ENCODE data around the gene RAI1. TPM values are rescaled to one million over a fixed set of nuclear protein-coding genes. Genes with fewer than 3 reads are reported as not detected.

The RAI1 gene
- total and polyA plus RNA-seq, 10 of the 15 experiments (the other 5 are each of a cell fraction or from before 2014, with no cell fraction given) = 0.66 to 37.7 (median 6.0) TPM

- no peaks in the 10 kb centered on the region for H4K20me1 ChIP-seq (ENCODE audit: control insufficient read depth, insufficient read depth)
- 36% methylated on average over 1 of the region's 1 CpG for WGBS (ENCODE audit: insufficient coverage, insufficient replicate concordance, low lambda C conversion rate, missing lambda C conversion rate)
- H3K4me2 ChIP-seq (ENCODE audit: control insufficient read depth, insufficient read depth) = no peak overlapping the region
- CTCF ChIA-PET = interaction anchor here (1.0 to 2.4 kb wide), 6 partner anchors 11 to 160 kb away, joined by 3 to 9 read pairs (median 4); no protein-coding TSS in a partner anchor
- H3K9ac ChIP-seq (ENCODE audit: control insufficient read depth, insufficient read depth, low read length) = no peak overlapping the region
- intact Hi-C loops (cut with micrococcal nuclease; ENCODE audit: unreplicated experiment) = loop anchor here (2.0 kb wide), 1 partner anchor 23 kb away; no protein-coding TSS in a partner anchor
- H3K27me3 ChIP-seq (replicated peaks in 1 of 2; ENCODE audit: control insufficient read depth in 2 of 2, insufficient read depth in 2 of 2, low read length in 1 of 2) = no peaks in the 10 kb centered on the region
- H3K27ac ChIP-seq (ENCODE audit: control insufficient read depth, insufficient read depth) = no peak overlapping the region
- in situ Hi-C loops (cut with MboI) = no loop called here
- H3K79me2 ChIP-seq (ENCODE audit: control insufficient read depth, insufficient read depth, low read length) = no peaks in the 10 kb centered on the region
- RAD21 ChIA-PET (ENCODE audit: unreplicated experiment) = interaction anchor here (1.3 kb wide), 1 partner anchor 10 kb away, joined by 3 read pairs; no protein-coding TSS in a partner anchor
- H3K4me3 ChIP-seq = no peak overlapping the region
- no peaks in the 10 kb centered on the region for H3K36me3 ChIP-seq (ENCODE audit: control insufficient read depth in 2 of 2, insufficient read depth in 2 of 2, low read length in 1 of 2)
- H2AFZ ChIP-seq (ENCODE audit: control insufficient read depth, low read depth, low read length) = no peak overlapping the region
- peaks cover 28% of the 10 kb centered on the region for H3K4me1 ChIP-seq (ENCODE audit: control insufficient read depth, insufficient read depth, low read length)
- no peaks in the 10 kb centered on the region for H3K9me3 ChIP-seq (replicated peaks; ENCODE audit: control insufficient read depth, insufficient read depth, low read length)
- DNase-seq (ENCODE audit: low read depth, low spot score) (no peak), ATAC-seq (no peak), FAIRE-seq (no peak)
- BruUV-seq (replicated peaks) = no TSS peak
- POLR2A ChIA-PET = interaction anchor here (1.2 to 1.6 kb wide), 5 partner anchors 8 to 27 kb away, joined by 3 to 11 read pairs (median 8); no protein-coding TSS in a partner anchor
- SMC1A ChIA-PET (ENCODE audit: uncharacterized antibody, unreplicated experiment) = interaction anchor here (0.8 to 1.6 kb wide), 4 partner anchors 8 to 30 kb away, joined by 3 to 8 read pairs (median 5); no protein-coding TSS in a partner anchor
- TF ChIP-seq EED (IDR thresholded peaks at IDR 0.05; ENCODE audit: low read depth) = no peak
- TF ChIP-seq FOXM1 (IDR thresholded peaks at IDR 0.05; ENCODE audit: low read depth, low read length) = no peak
- TF ChIP-seq CEBPB (IDR thresholded peaks at IDR 0.05; ENCODE audit: borderline replicate concordance in 1 of 2, low read depth in 2 of 2, low read length in 2 of 2) = no peak
- TF ChIP-seq BCLAF1 (IDR thresholded peaks at IDR 0.05) = no peak
- TF ChIP-seq ZBTB33 (IDR thresholded peaks at IDR 0.05) = no peak
- TF ChIP-seq ZNF592 (IDR thresholded peaks at IDR 0.05) = no peak
- no peak for TF ChIP-seq PKNOX1 (IDR thresholded peaks at IDR 0.05)
- no peak for TF ChIP-seq NFYA (IDR thresholded peaks at IDR 0.05; ENCODE audit: borderline replicate concordance, low read depth, low read length)
- no peak for TF ChIP-seq IKZF2 (IDR thresholded peaks at IDR 0.05)
- no peak for TF ChIP-seq ETV6 (conservative IDR thresholded peaks at IDR 0.05 in 1 of 2, IDR thresholded peaks at IDR 0.05 in 1 of 2; ENCODE audit: borderline replicate concordance in 1 of 2, low read depth in 1 of 2)
- no peak for TF ChIP-seq ZNF207 (IDR thresholded peaks at IDR 0.05; ENCODE audit: borderline replicate concordance)
- TF ChIP-seq EP300 (IDR thresholded peaks at IDR 0.05; ENCODE audit: borderline replicate concordance in 1 of 2, control insufficient read depth in 1 of 2, low read depth in 2 of 2, low read length in 2 of 2) = no peak
These were observed 160.4 kb downstream of the RAI1 start for GRCh38 chr17:17841601-17842025.
